OCI-LY1 (cell line): ENCODE data around the gene ZNF134.

Source experiments
- H2AFZ ChIP-seq: fragments of 200-600 bp; sonication (generic), shearing (Covaris generic); 2 replicates; pipeline ENCODE4 v1.6.0; 2014; ENCODE audit warnings: antibody characterized with exemption, mild to moderate bottlenecking, low read length
- H3F3A ChIP-seq: fragments of 200-600 bp; sonication (generic), shearing (Covaris generic); 2 replicates; pipeline ENCODE4 v1.6.0; 2014; ENCODE audit warnings: mild to moderate bottlenecking, antibody characterized with exemption, low read length, moderate library complexity; ENCODE audit not compliant: insufficient read depth
- H3K27ac ChIP-seq: fragments of 200-600 bp; sonication (generic); 2 replicates; pipeline ENCODE4 v1.5.1; 2014; ENCODE audit warnings: low read length, mixed run types, mild to moderate bottlenecking, low read depth; ENCODE audit not compliant: poor library complexity, severe bottlenecking
- H3K27me3 ChIP-seq: fragments of 200-600 bp; sonication (generic); 2 replicates; pipeline ENCODE4 v1.6.0; 2014; ENCODE audit warnings: antibody characterized with exemption, mild to moderate bottlenecking, low read length, moderate library complexity; ENCODE audit not compliant: insufficient read depth
- H3K36me3 ChIP-seq: fragments of 200-600 bp; sonication (generic); 2 replicates; pipeline ENCODE4 v1.6.1; 2014; ENCODE audit warnings: mild to moderate bottlenecking, antibody characterized with exemption, low read length, moderate library complexity, mixed read lengths; ENCODE audit not compliant: insufficient read depth
- H3K4me1 ChIP-seq: fragments of 200-600 bp; sonication (generic); 2 replicates; pipeline ENCODE4 v1.5.1; 2014; ENCODE audit warnings: mild to moderate bottlenecking, low read length, moderate library complexity; ENCODE audit not compliant: insufficient read depth, severe bottlenecking
- H3K4me2 ChIP-seq: fragments of 200-600 bp; sonication (generic), shearing (Covaris generic); 2 replicates; pipeline ENCODE4 v1.6.1; 2014; ENCODE audit warnings: low read length
- H3K4me3 ChIP-seq: fragments of 200-600 bp; sonication (generic); 2 replicates; pipeline ENCODE4 v1.5.1; 2014; ENCODE audit warnings: low read length, low read depth, mild to moderate bottlenecking, mixed read lengths; ENCODE audit not compliant: poor library complexity, severe bottlenecking
- H3K79me2 ChIP-seq: fragments of 200-600 bp; shearing (Covaris generic); 2 replicates; pipeline ENCODE4 v1.6.1; 2016; ENCODE audit warnings: mixed run types, low read length, mixed read lengths; ENCODE audit not compliant: insufficient read depth
- H3K9ac ChIP-seq: fragments of 200-600 bp; sonication (generic), shearing (Covaris generic); 2 replicates; pipeline ENCODE4 v1.6.1; 2014; ENCODE audit warnings: mild to moderate bottlenecking, low read length, mixed read lengths
- H3K9me2 ChIP-seq: fragments of 200-600 bp; sonication (generic), shearing (Covaris generic); 2 replicates; pipeline ENCODE4 v1.6.1; 2014; ENCODE audit warnings: low read depth, mild to moderate bottlenecking, low read length, mixed read lengths
- H3K9me3 ChIP-seq: fragments of 200-600 bp; shearing (Covaris generic); 2 replicates; pipeline ENCODE4 v1.6.1; 2014; ENCODE audit warnings: low read length, mixed read lengths
- H4K20me1 ChIP-seq: fragments of 200-600 bp; sonication (generic), shearing (Covaris generic); 2 replicates; pipeline ENCODE4 v1.6.0; 2016; ENCODE audit warnings: mild to moderate bottlenecking, low read length; ENCODE audit not compliant: insufficient read depth
- EZH2 ChIP-seq: fragments of 200-600 bp; sonication (generic), shearing (Covaris generic); IDR thresholded peaks from 2 replicates; pipeline ENCODE4 v1.8.0; 2017; ENCODE audit warnings: borderline replicate concordance, mixed run types, mild to moderate bottlenecking, antibody characterized with exemption, low read length, moderate library complexity, mixed read lengths
- TF ChIP-seq, protein P1 (sequence below): fragments of 200-600 bp; sonication (generic), shearing (Covaris generic); IDR thresholded peaks from 2 replicates; pipeline ENCODE4 v1.5.1; 2017; ENCODE audit warnings: mild to moderate bottlenecking, antibody characterized with exemption, low read length, moderate library complexity, mixed read lengths

The ZNF134 gene

DNA sequence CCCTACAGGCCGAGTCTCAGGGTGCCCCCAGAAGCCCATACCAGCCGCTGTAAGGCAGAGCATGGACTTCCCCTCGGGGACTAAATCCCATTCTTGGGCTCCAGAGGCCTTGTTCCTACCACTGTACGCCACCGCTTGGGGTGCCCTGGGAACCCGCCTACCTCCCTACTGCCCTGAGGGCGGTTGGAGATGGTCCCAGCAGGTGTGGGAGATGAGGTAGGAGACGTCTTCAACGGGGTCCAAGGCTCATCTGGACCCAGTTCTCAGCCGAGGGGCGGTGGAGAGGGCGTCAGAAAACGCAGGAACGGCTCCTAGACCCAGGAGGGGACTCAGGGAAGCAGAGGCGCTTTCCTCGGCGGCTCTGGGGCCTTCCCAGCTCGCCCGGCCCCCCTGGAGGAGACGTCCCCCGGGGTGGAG lies 30.9 kb upstream of the ZNF134 start:
- no peak overlapping the region for H3K4me2 ChIP-seq
- no peaks in the 10 kb centered on the region for H3K27me3 ChIP-seq
- TF ChIP-seq, protein P1, sequence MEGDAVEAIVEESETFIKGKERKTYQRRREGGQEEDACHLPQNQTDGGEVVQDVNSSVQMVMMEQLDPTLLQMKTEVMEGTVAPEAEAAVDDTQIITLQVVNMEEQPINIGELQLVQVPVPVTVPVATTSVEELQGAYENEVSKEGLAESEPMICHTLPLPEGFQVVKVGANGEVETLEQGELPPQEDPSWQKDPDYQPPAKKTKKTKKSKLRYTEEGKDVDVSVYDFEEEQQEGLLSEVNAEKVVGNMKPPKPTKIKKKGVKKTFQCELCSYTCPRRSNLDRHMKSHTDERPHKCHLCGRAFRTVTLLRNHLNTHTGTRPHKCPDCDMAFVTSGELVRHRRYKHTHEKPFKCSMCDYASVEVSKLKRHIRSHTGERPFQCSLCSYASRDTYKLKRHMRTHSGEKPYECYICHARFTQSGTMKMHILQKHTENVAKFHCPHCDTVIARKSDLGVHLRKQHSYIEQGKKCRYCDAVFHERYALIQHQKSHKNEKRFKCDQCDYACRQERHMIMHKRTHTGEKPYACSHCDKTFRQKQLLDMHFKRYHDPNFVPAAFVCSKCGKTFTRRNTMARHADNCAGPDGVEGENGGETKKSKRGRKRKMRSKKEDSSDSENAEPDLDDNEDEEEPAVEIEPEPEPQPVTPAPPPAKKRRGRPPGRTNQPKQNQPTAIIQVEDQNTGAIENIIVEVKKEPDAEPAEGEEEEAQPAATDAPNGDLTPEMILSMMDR, result no peak
- no peak for TF ChIP-seq EZH2
- no peak overlapping the region for H3K27ac ChIP-seq
- 0 out of 2 replicates have a peak, but pooled peaks cover 2% of the 10 kb centered on the region for H3K79me2 ChIP-seq
- peaks cover 7% of the 10 kb centered on the region for H3K4me1 ChIP-seq
- peaks cover 18% of the 10 kb centered on the region for H3K9me3 ChIP-seq
- no peaks in the 10 kb centered on the region for H3F3A ChIP-seq
- no peaks in the 10 kb centered on the region for H3K9me2 ChIP-seq
- no peak overlapping the region for H2AFZ ChIP-seq
- peaks cover 5% of the 10 kb centered on the region; the same call in 1 of the 2 replicates for H3K36me3 ChIP-seq
- no peak overlapping the region for H3K9ac ChIP-seq
- H3K4me3 ChIP-seq, result no peak overlapping the region
- H4K20me1 ChIP-seq, result no peaks in the 10 kb centered on the region

DNA sequence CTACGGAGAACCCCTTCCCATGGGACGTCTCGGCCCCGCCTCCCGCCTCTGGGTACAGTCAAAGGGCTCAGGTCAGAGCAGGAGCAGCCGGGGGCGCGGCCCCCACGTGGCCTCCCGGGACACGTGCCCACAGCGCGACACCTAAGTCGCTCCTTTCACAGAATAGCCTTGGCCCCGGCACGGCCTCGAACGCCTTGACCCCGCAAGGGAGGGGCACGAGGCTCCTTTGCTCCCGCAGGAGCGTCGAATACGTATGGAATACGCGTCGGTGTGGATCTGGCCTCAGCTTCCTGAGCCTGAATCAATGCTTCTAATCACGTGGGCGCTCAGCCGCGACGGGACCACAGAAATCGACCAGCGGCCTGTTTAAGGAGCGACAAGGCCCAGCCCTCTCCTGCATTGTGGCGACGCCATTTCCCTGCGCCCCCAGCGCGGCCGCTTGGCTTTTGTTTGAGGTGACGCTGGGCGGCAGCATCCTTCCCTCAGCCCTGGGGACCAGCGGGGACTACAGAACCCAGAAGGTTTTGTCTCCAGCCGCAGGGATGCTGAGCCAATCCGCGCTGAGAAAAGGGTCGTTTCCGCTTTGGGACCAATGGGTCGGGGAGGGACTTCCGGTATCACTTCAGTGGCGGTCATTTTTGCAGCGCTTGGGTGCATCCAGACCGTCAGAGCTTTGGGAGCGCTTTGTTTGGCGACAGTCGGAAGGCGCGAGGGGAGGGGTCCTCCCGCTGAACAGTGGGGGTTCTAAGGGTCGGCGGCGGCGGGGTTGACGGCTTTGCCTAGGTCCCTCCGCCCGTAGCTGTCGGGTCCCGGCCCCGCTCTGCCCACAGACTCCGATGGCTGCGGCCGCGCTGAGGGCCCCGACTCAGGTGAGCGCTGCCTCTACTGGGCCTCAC lies 30.3 kb upstream of the ZNF134 start, which contains the start of gene ZIK1:
TSS of gene ZIK1 (plus strand) at position 625 of the 896 bp plus-strand sequence. CDS start at position 837, 212 bp downstream.
- Histone ChIP-seq H3K4me3 (no peak within 1 kb of the TSS), H3K9me3 (peaks cover 18% of the 10 kb centered on the region), H3K27ac (no peak within 1 kb of the TSS), H4K20me1 (no peaks in the 10 kb centered on the region), H3K4me1 (peaks cover 4% of the 10 kb centered on the region), H3K36me3 (peaks cover 5% of the 10 kb centered on the region; the same call in 1 of the 2 replicates), H3K9ac (no peak within 1 kb of the TSS), H3F3A (no peaks in the 10 kb centered on the region), H2AFZ (no peak within 1 kb of the TSS), H3K4me2 (no peak within 1 kb of the TSS), H3K9me2 (no peaks in the 10 kb centered on the region), H3K27me3 (no peaks in the 10 kb centered on the region), H3K79me2 (no peaks in the 10 kb centered on the region)
- TF ChIP-seq EZH2, result no peak
- TF ChIP-seq, protein P1, result no peak

DNA sequence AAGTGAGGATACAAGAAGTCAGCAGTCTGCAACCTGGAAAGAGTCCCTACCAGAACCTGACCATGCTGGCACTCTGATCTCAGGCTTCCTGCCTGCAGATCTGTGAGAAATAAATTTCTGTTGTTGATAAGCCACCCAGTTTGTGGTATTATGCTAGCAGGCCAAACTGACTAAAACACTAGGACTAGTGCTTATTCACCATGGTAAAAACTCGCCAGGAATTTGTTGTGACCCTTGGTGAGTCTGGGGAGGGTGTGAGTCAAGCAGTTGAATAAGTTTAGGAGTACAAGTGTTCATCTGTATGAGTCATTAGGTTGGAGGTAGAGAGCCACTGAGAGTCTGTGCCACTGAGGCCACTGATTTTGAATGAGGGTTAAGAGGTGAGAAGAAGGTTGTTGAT lies 26.5 kb upstream of the ZNF134 start:
- Histone ChIP-seq H3K9ac (no peak overlapping the region), H3K9me2 (no peaks in the 10 kb centered on the region), H4K20me1 (no peaks in the 10 kb centered on the region), H3K4me1 (no peaks in the 10 kb centered on the region), H3K36me3 (no peaks in the 10 kb centered on the region), H2AFZ (no peak overlapping the region), H3F3A (no peaks in the 10 kb centered on the region), H3K79me2 (no peaks in the 10 kb centered on the region), H3K4me3 (no peak overlapping the region), H3K27me3 (no peaks in the 10 kb centered on the region), H3K4me2 (no peak overlapping the region), H3K9me3 (peaks cover 22% of the 10 kb centered on the region), H3K27ac (no peak overlapping the region)
- TF ChIP-seq EZH2, result no peak
- TF ChIP-seq, protein P1, result no peak
